ENCODE data around the gene CELSR2.

DNA sequence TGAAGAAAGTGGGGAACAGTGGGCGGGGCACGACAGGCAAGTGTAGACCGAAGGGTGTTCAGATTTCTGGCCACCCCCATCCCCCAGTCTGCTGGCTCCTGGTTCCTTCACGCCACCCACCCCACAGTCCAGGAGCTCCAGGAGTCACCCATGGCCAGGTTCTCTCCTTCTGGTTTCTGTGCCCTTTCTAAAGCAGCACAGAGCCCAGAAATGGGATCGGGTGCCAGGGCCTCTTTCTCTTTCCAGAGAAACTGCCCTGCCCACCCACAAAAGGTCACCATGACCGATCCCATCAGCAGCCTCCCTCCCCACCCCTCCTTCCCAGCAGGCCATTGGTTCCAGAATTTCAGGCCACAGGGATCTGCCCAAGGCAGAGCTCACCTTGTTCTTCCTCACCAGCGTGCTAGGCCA lies 3.2 kb upstream of the CELSR2 start:
- TF ChIP-seq CTCF (IDR thresholded peaks at IDR 0.05; ENCODE audit: low read length) (no peak), EZH2phosphoT487 (IDR thresholded peaks at IDR 0.05; ENCODE audit: low read length) (no peak)
